Mesodermal cell (in vitro differentiated cells): ENCODE measurements around the gene PRICKLE2.

Experiments
- H3K27ac ChIP-seq: 2 replicates; pipeline ENCODE4 v1.7.0; 2013; ENCODE audit warnings: mild to moderate bottlenecking, low read depth, low read length, moderate library complexity; ENCODE audit not compliant: severe bottlenecking
- H3K36me3 ChIP-seq: 2 replicates; pipeline ENCODE4 v1.7.1; 2013; ENCODE audit warnings: mild to moderate bottlenecking, low read length, moderate library complexity; ENCODE audit not compliant: control insufficient read depth, insufficient read depth
- H3K4me1 ChIP-seq: one replicate; pipeline ENCODE4 v1.7.1; 2013; ENCODE audit warnings: mild to moderate bottlenecking, low read length; ENCODE audit not compliant: insufficient read depth, control insufficient read depth, poor library complexity, severe bottlenecking
- H3K4me3 ChIP-seq: 2 replicates; pipeline ENCODE4 v1.7.0; 2013; ENCODE audit warnings: low read length, control low read depth, mild to moderate bottlenecking; ENCODE audit not compliant: insufficient read depth, poor library complexity, severe bottlenecking; ENCODE audit errors: extremely low read depth
- H3K9me3 ChIP-seq: 2 replicates; pipeline ENCODE4 v1.7.1; 2013; ENCODE audit warnings: mild to moderate bottlenecking, low read length, moderate library complexity; ENCODE audit not compliant: control insufficient read depth
- WGBS, 2 experiments: methylation state at CpG; one replicate each; pipeline ENCODE4 v1.1.5; 2013; ENCODE audit warnings: missing lambda C conversion rate in 2 of 2; ENCODE audit not compliant: insufficient coverage in 2 of 2; 5-methylcytosine and 5-hydroxymethylcytosine counted together

PRICKLE2 gene

DNA sequence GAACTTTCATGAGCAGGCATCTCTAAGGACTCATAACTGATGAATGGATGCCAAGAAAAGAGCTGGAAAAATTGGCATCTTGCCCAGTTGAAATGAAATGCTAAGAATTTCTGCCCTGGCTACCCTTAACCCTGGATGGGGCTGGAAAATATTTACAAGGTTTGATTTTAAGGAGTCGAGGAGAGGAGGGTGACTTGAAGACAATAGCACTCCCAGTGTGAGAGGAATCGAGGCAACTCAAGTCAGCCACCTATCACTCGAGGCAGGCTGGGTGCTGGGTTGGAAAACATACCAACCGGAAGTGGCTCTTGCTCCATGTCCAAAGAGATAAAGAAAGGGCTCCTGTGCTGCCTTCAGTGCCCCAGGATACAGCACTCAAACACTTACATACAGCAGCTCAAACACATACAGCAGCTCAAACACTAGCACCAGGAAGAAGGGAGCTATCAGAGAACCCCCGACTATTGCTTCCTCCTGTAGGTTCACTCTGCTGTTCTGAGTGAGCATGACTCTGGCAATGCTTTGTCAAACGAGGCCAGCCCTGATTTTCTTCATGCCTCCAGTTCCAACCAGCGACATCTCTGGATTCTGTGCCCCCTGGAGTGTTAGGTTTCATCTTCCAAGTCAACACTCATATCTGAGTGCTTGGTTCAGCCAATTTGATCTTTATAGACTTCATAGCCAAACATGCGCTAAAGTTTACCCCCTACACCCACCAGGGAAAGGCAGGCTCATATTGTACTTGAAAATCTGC, 4.9 kb downstream of the PRICKLE2 start:
- peaks cover 63% of the 10 kb centered on the region for H3K4me1 ChIP-seq
- H3K27ac ChIP-seq: peak overlapping the region; percentile 10
- no peaks in the 10 kb centered on the region for H3K9me3 ChIP-seq
- 61 to 68% methylated on average over 7 to 8 of the region's 8 CpGs for WGBS, 2 experiments
- H3K4me3 ChIP-seq: no peak overlapping the region
- peaks cover 14% of the 10 kb centered on the region for H3K36me3 ChIP-seq

GRCh38 chr3:64218746-64219145, 6.5 kb downstream of the PRICKLE2 start:
- H3K27ac ChIP-seq: no peak overlapping the region
- WGBS, 2 experiments: 28 to 30% methylated on average over 3 to 4 of the region's 4 CpGs

GRCh38 chr3:64218329-64218728, 6.9 kb downstream of the PRICKLE2 start:
- H3K4me3 ChIP-seq: no peak overlapping the region
- H3K27ac ChIP-seq: no peak overlapping the region
- peaks cover 7% of the 10 kb centered on the region for H3K36me3 ChIP-seq
- no peaks in the 10 kb centered on the region for H3K9me3 ChIP-seq
- H3K4me1 ChIP-seq: peaks cover 61% of the 10 kb centered on the region
- no CpG with 5 or more reads among the region's 3 CpGs for WGBS, 2 experiments

More at GRCh38 chr3:64218746-64219145, 6.5 kb downstream of the PRICKLE2 start:
- Histone ChIP-seq H3K4me3 (no peak overlapping the region), H3K9me3 (no peaks in the 10 kb centered on the region), H3K36me3 (peaks cover 7% of the 10 kb centered on the region), H3K4me1 (peaks cover 61% of the 10 kb centered on the region)

DNA sequence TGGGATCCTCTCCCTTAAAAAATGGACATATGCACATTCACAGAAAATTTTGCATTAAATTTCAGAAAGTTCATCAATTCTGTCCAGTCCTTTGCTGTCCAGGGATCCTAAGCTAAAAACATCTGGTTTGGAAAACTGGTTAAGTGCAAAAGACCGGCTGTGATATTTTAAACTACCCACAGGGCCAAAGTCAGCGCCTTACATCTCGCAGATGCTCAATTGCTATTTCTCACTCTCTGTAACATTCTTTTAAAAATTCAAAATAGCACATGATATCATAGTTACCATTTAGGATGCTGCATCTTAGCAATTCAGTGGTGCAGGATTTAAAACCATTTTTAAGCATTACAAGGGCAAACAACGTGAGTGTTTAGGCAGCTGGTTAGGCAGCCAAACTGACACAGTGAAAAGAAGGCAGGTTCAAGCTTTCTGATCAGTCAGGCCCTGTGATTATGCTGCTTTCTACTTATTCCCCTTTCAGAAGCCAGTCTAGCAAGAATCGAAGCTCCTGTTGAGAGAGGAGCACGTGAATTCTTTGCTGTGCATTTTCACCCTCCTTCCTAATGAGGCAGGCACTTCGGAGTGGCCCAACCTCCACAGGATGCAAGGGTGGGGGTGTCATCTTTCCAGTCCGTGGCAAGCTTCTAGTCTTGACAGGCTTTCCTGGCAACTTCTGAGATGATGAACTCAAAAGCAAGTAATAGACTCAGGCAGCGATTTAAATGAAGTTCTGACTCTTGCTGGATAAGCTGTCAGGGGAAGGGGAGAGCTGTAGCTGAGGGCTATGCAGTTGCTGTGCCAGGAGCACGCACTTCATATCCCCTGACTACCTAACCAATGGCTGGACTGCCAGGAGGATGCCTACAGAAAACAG, 8.8 kb downstream of the PRICKLE2 start:
- Histone ChIP-seq H3K4me3 (no peak overlapping the region), H3K4me1 (peaks cover 50% of the 10 kb centered on the region), H3K36me3 (peaks cover 22% of the 10 kb centered on the region), H3K9me3 (no peaks in the 10 kb centered on the region), H3K27ac (peak overlapping the region; percentile 19)
- 57 to 61% methylated on average over 7 of the region's 10 CpGs for WGBS, 2 experiments

DNA sequence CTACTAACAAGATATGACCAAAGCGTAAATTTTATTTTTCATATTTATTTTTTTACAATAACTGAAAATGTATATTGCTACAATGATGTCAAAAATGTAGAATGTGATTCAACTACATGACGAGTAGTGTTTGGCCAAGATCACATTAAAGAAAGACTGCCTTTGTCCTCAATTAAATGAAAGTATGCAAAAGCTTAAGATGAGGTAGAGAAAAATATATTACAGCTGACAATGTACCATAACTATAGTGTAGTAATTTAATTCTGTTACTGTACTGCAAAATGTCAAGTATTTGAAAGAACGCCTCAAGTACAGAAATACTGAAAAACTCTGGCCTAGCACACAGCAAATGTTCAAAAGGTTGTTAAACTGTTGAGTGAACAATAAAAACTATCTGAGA, 9.7 kb downstream of the PRICKLE2 start:
- Histone ChIP-seq H3K27ac (no peak overlapping the region), H3K4me1 (peaks cover 47% of the 10 kb centered on the region)
- WGBS, 2 experiments: 100% methylated on average over 2 of the region's 3 CpGs; no CpG with 5 or more reads in 1 of the 2 experiments

GRCh38 chr3:64215103-64215502, 10.2 kb downstream of the PRICKLE2 start:
- H3K9me3 ChIP-seq: no peaks in the 10 kb centered on the region
- WGBS, 2 experiments: 100% methylated on average over 1 of the region's 2 CpGs; no CpG with 5 or more reads in 1 of the 2 experiments
- H3K4me3 ChIP-seq: no peak overlapping the region
- H3K36me3 ChIP-seq: peaks cover 31% of the 10 kb centered on the region
- H3K27ac ChIP-seq: no peak overlapping the region
- peaks cover 46% of the 10 kb centered on the region for H3K4me1 ChIP-seq

More for the DNA sequence above, 9.7 kb downstream of the PRICKLE2 start:
- Histone ChIP-seq H3K9me3 (no peaks in the 10 kb centered on the region), H3K4me3 (no peak overlapping the region), H3K36me3 (peaks cover 30% of the 10 kb centered on the region)

DNA sequence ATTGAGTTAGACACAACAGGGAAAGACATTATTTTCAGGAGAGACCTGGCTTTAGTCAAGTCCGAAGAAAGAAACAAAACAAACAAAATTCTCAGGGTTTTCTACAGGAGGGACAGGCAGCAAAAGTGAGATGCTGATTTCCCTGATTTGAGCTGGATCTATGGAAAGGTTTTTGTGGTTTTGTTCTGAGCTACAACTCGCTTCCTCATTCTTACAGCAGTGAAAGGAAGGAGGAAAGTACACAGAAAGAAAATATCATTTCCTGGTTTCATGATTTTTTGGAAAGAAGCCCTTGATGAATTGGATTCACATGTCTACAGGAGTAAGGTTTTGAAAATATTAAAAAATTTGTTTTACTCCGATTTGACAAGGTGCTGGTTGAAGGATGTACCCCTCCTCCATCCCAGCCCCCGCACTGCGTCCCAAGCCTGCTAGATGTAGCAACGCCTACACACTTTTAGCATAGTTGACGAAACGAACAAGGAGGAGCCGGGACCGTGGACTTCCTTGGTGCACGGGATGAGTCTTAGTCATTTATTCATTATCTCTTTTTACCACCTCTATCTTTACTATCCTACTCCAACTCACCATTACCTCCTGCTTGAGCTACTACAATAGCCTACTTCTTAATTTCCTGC, 10.8 kb downstream of the PRICKLE2 start:
- 84% methylated on average over 10 of the region's 11 CpGs for WGBS, 2 experiments
- H3K4me3 ChIP-seq: no peak overlapping the region
- H3K4me1 ChIP-seq: peaks cover 44% of the 10 kb centered on the region
- H3K36me3 ChIP-seq: peaks cover 26% of the 10 kb centered on the region
- no peaks in the 10 kb centered on the region for H3K9me3 ChIP-seq
- H3K27ac ChIP-seq: peak overlapping the region; percentile 23

GRCh38 chr3:64213962-64214379, 11.3 kb downstream of the PRICKLE2 start:
- no peaks in the 10 kb centered on the region for H3K9me3 ChIP-seq
- 87 to 98% methylated on average over 5 to 7 of the region's 8 CpGs for WGBS, 2 experiments
- peaks cover 26% of the 10 kb centered on the region for H3K36me3 ChIP-seq
- H3K4me3 ChIP-seq: no peak overlapping the region
- peak overlapping the region; percentile 23 for H3K27ac ChIP-seq
- peaks cover 44% of the 10 kb centered on the region for H3K4me1 ChIP-seq

GRCh38 chr3:64213224-64213878, 11.9 kb downstream of the PRICKLE2 start:
- WGBS, 2 experiments: 89 to 100% methylated on average over 5 to 6 of the region's 9 CpGs
- H3K4me1 ChIP-seq: peaks cover 47% of the 10 kb centered on the region
- no peaks in the 10 kb centered on the region for H3K9me3 ChIP-seq
- H3K27ac ChIP-seq: no peak overlapping the region
- H3K4me3 ChIP-seq: no peak overlapping the region
- peaks cover 26% of the 10 kb centered on the region for H3K36me3 ChIP-seq
